ENCODE results near the gene ZNF438.

The ZNF438 gene

GRCh38 chr10:30816820-30817171, 214.9 kb downstream of the ZNF438 start:
- H3K4me3 ChIP-seq (ENCODE audit: low read length), result no peak overlapping the region
- no peak for DNase-seq
- no peaks in the 10 kb centered on the region for H3K27me3 ChIP-seq (ENCODE audit: insufficient read depth, low read length, poor library complexity)
- no CpG with 5 or more reads among the region's 3 CpGs for WGBS (ENCODE audit: extremely low coverage, insufficient coverage, low lambda C conversion rate)
- no peak overlapping the region for H2BK120ac ChIP-seq (ENCODE audit: low read depth, low read length)
- H3K56ac ChIP-seq (ENCODE audit: low read length), result no peak overlapping the region
- no peak overlapping the region for H2BK15ac ChIP-seq (replicated peaks; ENCODE audit: low read depth)
- no peak overlapping the region for H3K4me2 ChIP-seq (ENCODE audit: low read length)
- no peaks in the 10 kb centered on the region for H3K4me1 ChIP-seq (ENCODE audit: control insufficient read depth, low read depth, low read length)
- H2AK5ac ChIP-seq (ENCODE audit: low read length), result no peak overlapping the region
- H3K9ac ChIP-seq (ENCODE audit: low read length), result no peak overlapping the region
- H2BK5ac ChIP-seq (ENCODE audit: low read length), result no peak overlapping the region
- H4K8ac ChIP-seq (ENCODE audit: low read depth, low read length), result no peak overlapping the region
- H3K27ac ChIP-seq (ENCODE audit: low read depth, low read length), result no peak overlapping the region
- no peak overlapping the region for H3K4ac ChIP-seq (ENCODE audit: low read depth, low read length)
- no peaks in the 10 kb centered on the region for H3K79me1 ChIP-seq (ENCODE audit: low read length)
- no peak overlapping the region for H3K23ac ChIP-seq (ENCODE audit: low read length)
- H4K5ac ChIP-seq (ENCODE audit: low read length), result no peak overlapping the region
- no peak overlapping the region for H3K18ac ChIP-seq (ENCODE audit: low read length)
- no peaks in the 10 kb centered on the region for H3K36me3 ChIP-seq (ENCODE audit: control insufficient read depth, insufficient read depth, low read length)
- H3K79me2 ChIP-seq (ENCODE audit: control insufficient read depth, insufficient read depth, low read length), result no peaks in the 10 kb centered on the region

GRCh38 chr10:30816159-30816819, 215.4 kb downstream of the ZNF438 start:
- Histone ChIP-seq H3K56ac (ENCODE audit: low read length) (no peak overlapping the region), H2BK5ac (ENCODE audit: low read length) (no peak overlapping the region), H3K18ac (ENCODE audit: low read length) (no peak overlapping the region), H3K79me2 (ENCODE audit: control insufficient read depth, insufficient read depth, low read length) (no peaks in the 10 kb centered on the region), H3K79me1 (ENCODE audit: low read length) (no peaks in the 10 kb centered on the region), H4K8ac (ENCODE audit: low read depth, low read length) (no peak overlapping the region), H3K9ac (ENCODE audit: low read length) (no peak overlapping the region), H3K36me3 (ENCODE audit: control insufficient read depth, insufficient read depth, low read length) (no peaks in the 10 kb centered on the region), H2AK5ac (ENCODE audit: low read length) (no peak overlapping the region), H3K23ac (ENCODE audit: low read length) (no peak overlapping the region), H2BK120ac (ENCODE audit: low read depth, low read length) (no peak overlapping the region), H4K5ac (ENCODE audit: low read length) (no peak overlapping the region), H3K4ac (ENCODE audit: low read depth, low read length) (no peak overlapping the region), H2BK15ac (replicated peaks; ENCODE audit: low read depth) (no peak overlapping the region), H3K27me3 (ENCODE audit: insufficient read depth, low read length, poor library complexity) (no peaks in the 10 kb centered on the region), H3K27ac (ENCODE audit: low read depth, low read length) (no peak overlapping the region), H3K4me2 (ENCODE audit: low read length) (no peak overlapping the region), H3K4me3 (ENCODE audit: low read length) (no peak overlapping the region), H3K4me1 (ENCODE audit: control insufficient read depth, low read depth, low read length) (no peaks in the 10 kb centered on the region)
- no CpG with 5 or more reads among the region's 9 CpGs for WGBS (ENCODE audit: extremely low coverage, insufficient coverage, low lambda C conversion rate)
- DNase-seq, result no peak

- Histone ChIP-seq H3K27ac (ENCODE audit: low read depth, low read length) (no peak overlapping the region), H3K4me3 (ENCODE audit: low read length) (no peak overlapping the region), H2BK15ac (replicated peaks; ENCODE audit: low read depth) (no peak overlapping the region), H2BK5ac (ENCODE audit: low read length) (no peak overlapping the region), H4K8ac (ENCODE audit: low read depth, low read length) (no peak overlapping the region), H3K79me2 (ENCODE audit: control insufficient read depth, insufficient read depth, low read length) (no peaks in the 10 kb centered on the region), H3K23ac (ENCODE audit: low read length) (no peak overlapping the region), H3K9ac (ENCODE audit: low read length) (no peak overlapping the region), H3K4ac (ENCODE audit: low read depth, low read length) (no peak overlapping the region), H3K4me2 (ENCODE audit: low read length) (no peak overlapping the region), H2BK120ac (ENCODE audit: low read depth, low read length) (no peak overlapping the region), H4K5ac (ENCODE audit: low read length) (no peak overlapping the region), H3K4me1 (ENCODE audit: control insufficient read depth, low read depth, low read length) (no peaks in the 10 kb centered on the region), H2AK5ac (ENCODE audit: low read length) (no peak overlapping the region), H3K79me1 (ENCODE audit: low read length) (no peaks in the 10 kb centered on the region), H3K56ac (ENCODE audit: low read length) (no peak overlapping the region), H3K27me3 (ENCODE audit: insufficient read depth, low read length, poor library complexity) (no peaks in the 10 kb centered on the region), H3K36me3 (ENCODE audit: control insufficient read depth, insufficient read depth, low read length) (no peaks in the 10 kb centered on the region), H3K18ac (ENCODE audit: low read length) (no peak overlapping the region)
- no CpG with 5 or more reads among the region's 1 CpG for WGBS (ENCODE audit: extremely low coverage, insufficient coverage, low lambda C conversion rate)
- DNase-seq, result no peak
Observed at GRCh38 chr10:30813872-30814481, 217.7 kb downstream of the ZNF438 start.

- WGBS (ENCODE audit: extremely low coverage, insufficient coverage, low lambda C conversion rate), result no CpG with 5 or more reads among the region's 16 CpGs
- Histone ChIP-seq H2BK120ac (ENCODE audit: low read depth, low read length) (no peak overlapping the region), H3K27ac (ENCODE audit: low read depth, low read length) (no peak overlapping the region), H3K4me3 (ENCODE audit: low read length) (no peak overlapping the region), H2AK5ac (ENCODE audit: low read length) (no peak overlapping the region), H3K18ac (ENCODE audit: low read length) (no peak overlapping the region), H2BK15ac (replicated peaks; ENCODE audit: low read depth) (no peak overlapping the region), H3K79me2 (ENCODE audit: control insufficient read depth, insufficient read depth, low read length) (no peaks in the 10 kb centered on the region), H3K23ac (ENCODE audit: low read length) (no peak overlapping the region), H3K56ac (ENCODE audit: low read length) (no peak overlapping the region), H2BK5ac (ENCODE audit: low read length) (no peak overlapping the region), H3K9ac (ENCODE audit: low read length) (no peak overlapping the region), H4K8ac (ENCODE audit: low read depth, low read length) (no peak overlapping the region), H3K4ac (ENCODE audit: low read depth, low read length) (no peak overlapping the region), H3K4me2 (ENCODE audit: low read length) (no peak overlapping the region), H4K5ac (ENCODE audit: low read length) (no peak overlapping the region), H3K79me1 (ENCODE audit: low read length) (no peaks in the 10 kb centered on the region), H3K27me3 (ENCODE audit: insufficient read depth, low read length, poor library complexity) (no peaks in the 10 kb centered on the region), H3K36me3 (ENCODE audit: control insufficient read depth, insufficient read depth, low read length) (no peaks in the 10 kb centered on the region), H3K4me1 (ENCODE audit: control insufficient read depth, low read depth, low read length) (no peaks in the 10 kb centered on the region)
- no peak for DNase-seq
Observed at GRCh38 chr10:30812018-30812851, 219.4 kb downstream of the ZNF438 start.

- H3K79me1 ChIP-seq (ENCODE audit: low read length), result no peaks in the 10 kb centered on the region
- no CpG with 5 or more reads among the region's 16 CpGs for WGBS (ENCODE audit: extremely low coverage, insufficient coverage, low lambda C conversion rate)
- no peaks in the 10 kb centered on the region for H3K36me3 ChIP-seq (ENCODE audit: control insufficient read depth, insufficient read depth, low read length)
- no peak overlapping the region for H2BK120ac ChIP-seq (ENCODE audit: low read depth, low read length)
- no peak overlapping the region for H4K5ac ChIP-seq (ENCODE audit: low read length)
- H3K9ac ChIP-seq (ENCODE audit: low read length), result no peak overlapping the region
- no peak overlapping the region for H3K23ac ChIP-seq (ENCODE audit: low read length)
- no peak overlapping the region for H3K27ac ChIP-seq (ENCODE audit: low read depth, low read length)
- no peaks in the 10 kb centered on the region for H3K4me1 ChIP-seq (ENCODE audit: control insufficient read depth, low read depth, low read length)
- no peak overlapping the region for H3K18ac ChIP-seq (ENCODE audit: low read length)
- no peak overlapping the region for H4K8ac ChIP-seq (ENCODE audit: low read depth, low read length)
- no peak overlapping the region for H3K4me2 ChIP-seq (ENCODE audit: low read length)
- H3K79me2 ChIP-seq (ENCODE audit: control insufficient read depth, insufficient read depth, low read length), result no peaks in the 10 kb centered on the region
- H2BK5ac ChIP-seq (ENCODE audit: low read length), result no peak overlapping the region
- H3K56ac ChIP-seq (ENCODE audit: low read length), result no peak overlapping the region
- no peak overlapping the region for H2AK5ac ChIP-seq (ENCODE audit: low read length)
- H3K4ac ChIP-seq (ENCODE audit: low read depth, low read length), result no peak overlapping the region
- H3K27me3 ChIP-seq (ENCODE audit: insufficient read depth, low read length, poor library complexity), result no peaks in the 10 kb centered on the region
- H2BK15ac ChIP-seq (replicated peaks; ENCODE audit: low read depth), result no peak overlapping the region
- peak; percentile 21 for DNase-seq
- no peak overlapping the region for H3K4me3 ChIP-seq (ENCODE audit: low read length)
Observed at GRCh38 chr10:30811276-30812017, 220.2 kb downstream of the ZNF438 start.

All from mesendoderm (in vitro differentiated cells).